SK-N-SH (cell line): ENCODE results near the gene SPSB1.

Experiments
- CTCF ChIP-seq: fragments of 200-600 bp; sonication (generic); IDR thresholded peaks from 2 replicates; pipeline ENCODE4 v1.6.1; 2017; ENCODE audit warnings: antibody characterized with exemption, mild to moderate bottlenecking, moderate library complexity
- GATA2 ChIP-seq: sonication (generic); formaldehyde crosslinking; IDR thresholded peaks from 2 replicates; pipeline ENCODE4 v1.5.0; 2020; ENCODE audit warnings: mild to moderate bottlenecking, missing genetic modification reagents
- PBX3 ChIP-seq: IDR thresholded peaks from 2 replicates; pipeline ENCODE4; 2012
- YY1 ChIP-seq: IDR thresholded peaks from 2 replicates; pipeline ENCODE4 v1.4.0; 2012; ENCODE audit warnings: low read depth, mild to moderate bottlenecking

GRCh38 chr1:9267827-9268581, 24.7 kb upstream of the SPSB1 start:
- TF ChIP-seq CTCF (no peak), PBX3 (no peak), YY1 (no peak), GATA2 (no peak)
